Fibroblast of skin of left biceps (primary cell): ENCODE measurements around the gene FAM199X.

Source experiments
- DNase-seq, 2 experiments: peaks; one replicate each; pipeline ENCODE4 v3.0.0-alpha.2; 2013; ENCODE audit warnings: low read depth in 2 of 2

FAM199X gene

GRCh38 chrX:104165894-104166734 is at the start of gene FAM199X:
TSS of gene FAM199X (plus strand) at chrX:104166453. CDS start at chrX:104166786, 333 bp downstream.
- DNase-seq = peak; percentile 57 to 62

GRCh38 chrX:104117759-104118158 is 48.5 kb upstream of the FAM199X start:
- no peak for DNase-seq

GRCh38 chrX:104118765-104119164 is 47.5 kb upstream of the FAM199X start:
- DNase-seq = no peak

- DNase-seq = no peak
Measured at GRCh38 chrX:104122829-104123228, 43.4 kb upstream of the FAM199X start.

GRCh38 chrX:104126856-104127255 is 39.4 kb upstream of the FAM199X start:
- DNase-seq = no peak

- DNase-seq = no peak
Measured at GRCh38 chrX:104130808-104131207, 35.4 kb upstream of the FAM199X start.

GRCh38 chrX:104134583-104135261 is 31.5 kb upstream of the FAM199X start:
- no peak for DNase-seq

GRCh38 chrX:104135677-104136076 is 30.6 kb upstream of the FAM199X start:
- no peak for DNase-seq

- DNase-seq = peak; percentile 46 to 51
Measured at GRCh38 chrX:104136241-104137019, 29.8 kb upstream of the FAM199X start.

GRCh38 chrX:104137496-104137895 is 28.8 kb upstream of the FAM199X start:
- no peak for DNase-seq

GRCh38 chrX:104141087-104141760 is 25.0 kb upstream of the FAM199X start:
- no peak for DNase-seq

- DNase-seq = no peak
Measured at GRCh38 chrX:104151037-104151436, 15.2 kb upstream of the FAM199X start.

GRCh38 chrX:104156630-104157529 is 9.4 kb upstream of the FAM199X start, which contains the start of gene SLC25A53:
TSS of gene SLC25A53 (minus strand) at chrX:104157009. CDS start at chrX:104105257, 51,752 bp downstream.
- peak; percentile 35 to 46 for DNase-seq

GRCh38 chrX:104166735-104167436 is 633 bp downstream of the FAM199X start:
- no peak for DNase-seq

- no peak for DNase-seq
Measured at GRCh38 chrX:104168127-104168526, 1.9 kb downstream of the FAM199X start.

- DNase-seq = no peak
Measured at GRCh38 chrX:104172121-104172520, 5.9 kb downstream of the FAM199X start.

- DNase-seq = no peak
Measured at GRCh38 chrX:104172788-104173187, 6.5 kb downstream of the FAM199X start.

- DNase-seq = no peak
Measured at GRCh38 chrX:104173841-104174240, 7.6 kb downstream of the FAM199X start.

- no peak for DNase-seq
Measured at GRCh38 chrX:104183685-104184084, 17.4 kb downstream of the FAM199X start.

GRCh38 chrX:104187931-104188330 is 21.7 kb downstream of the FAM199X start:
- DNase-seq = no peak
